HG02588 (cell line): Measurements from ENCODE around the gene NAB2.

ENCODE experiments used
- ATAC-seq: cut with Tn5 transposase; IDR thresholded peaks from one replicate; pipeline ENCODE4 v1.9.1; 2021; ENCODE audit warnings: mild to moderate bottlenecking, moderate library complexity; ENCODE audit not compliant: unreplicated experiment

NAB2 gene

GRCh38 chr12:57093415-57094207 lies 4.7 kb downstream of the NAB2 start:
- peak; percentile 33 for ATAC-seq

- no peak for ATAC-seq
Measured at GRCh38 chr12:57094208-57095160, 5.6 kb downstream of the NAB2 start.

- ATAC-seq, result no peak
Measured at GRCh38 chr12:57095440-57095839, 6.5 kb downstream of the NAB2 start.

- no peak for ATAC-seq
Measured at GRCh38 chr12:57096099-57096572, 7.2 kb downstream of the NAB2 start.

- ATAC-seq, result no peak
Measured at GRCh38 chr12:57096748-57097553, 8.0 kb downstream of the NAB2 start.

GRCh38 chr12:57097554-57097835 lies 8.6 kb downstream of the NAB2 start:
- no peak for ATAC-seq

- ATAC-seq, result no peak
Measured at GRCh38 chr12:57098546-57098945, 9.6 kb downstream of the NAB2 start.

GRCh38 chr12:57099047-57099714 lies 10.3 kb downstream of the NAB2 start:
- no peak for ATAC-seq

- ATAC-seq, result no peak
Measured at GRCh38 chr12:57099766-57100165, 10.9 kb downstream of the NAB2 start.

- ATAC-seq, result no peak
Measured at GRCh38 chr12:57101892-57102695, 13.2 kb downstream of the NAB2 start.

- no peak for ATAC-seq
Measured at GRCh38 chr12:57103856-57104255, 14.9 kb downstream of the NAB2 start.

- ATAC-seq, result no peak
Measured at GRCh38 chr12:57104292-57104910, 15.5 kb downstream of the NAB2 start.

- ATAC-seq, result no peak
Measured at GRCh38 chr12:57105011-57105753, 16.3 kb downstream of the NAB2 start.

GRCh38 chr12:57106021-57106708 lies 17.3 kb downstream of the NAB2 start:
- no peak for ATAC-seq

- ATAC-seq, result no peak
Measured at GRCh38 chr12:57107456-57108155, 18.7 kb downstream of the NAB2 start.

GRCh38 chr12:57109207-57110103 lies 20.5 kb downstream of the NAB2 start:
- ATAC-seq, result no peak
